Medulla oblongata (tissue), 1 donor: Measurements from ENCODE around the gene RBL1.

ENCODE experiments used
- DNase-seq: peaks from one replicate; pipeline ENCODE4 v3.0.0-alpha.2; 2015; ENCODE audit errors: extremely low spot score

RBL1 gene

DNA sequence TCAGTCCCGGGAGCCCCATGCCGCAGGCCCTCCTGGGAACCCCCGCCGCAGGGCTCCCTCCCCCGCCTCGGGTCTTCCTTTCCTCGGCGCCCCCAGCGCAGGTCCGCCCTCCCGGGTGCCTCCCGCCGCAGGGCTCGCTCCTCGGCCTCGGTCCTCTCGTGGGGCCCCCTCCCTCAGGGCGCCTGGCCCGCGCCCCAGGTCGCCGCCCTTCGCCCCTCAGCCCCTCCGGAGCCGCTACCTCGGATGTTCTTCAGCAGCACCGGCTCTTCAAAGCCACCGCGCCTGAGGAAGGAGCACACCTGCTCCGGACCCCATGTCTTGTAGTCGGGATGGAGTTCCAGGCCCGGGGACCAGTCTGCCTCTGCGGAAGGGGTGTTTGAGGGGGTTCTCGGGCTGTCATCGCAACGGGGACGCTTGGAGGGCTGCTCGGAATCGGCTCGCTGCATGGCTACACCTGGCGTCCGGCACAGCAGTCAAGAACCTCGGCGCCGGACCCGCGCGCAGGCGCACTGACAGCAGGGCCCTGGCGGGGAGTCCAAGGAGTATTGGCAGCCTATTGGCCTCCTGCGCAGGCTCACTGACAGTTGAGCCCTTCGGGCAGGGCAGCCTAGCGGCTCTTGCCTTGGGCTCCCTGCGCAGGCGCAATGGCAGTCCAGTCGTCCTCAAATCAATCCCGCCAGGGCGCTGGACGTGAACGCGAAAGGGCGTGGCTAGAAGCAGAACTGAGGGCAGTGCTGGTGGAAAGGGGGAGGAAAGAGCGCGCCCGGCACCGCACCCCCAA, 144.4 kb downstream of the RBL1 start, which contains the start of gene SAMHD1:
SAMHD1 (minus strand) TSS at position 511 of the 781 bp plus-strand sequence; CDS start at position 446, 65 bp downstream.
- DNase-seq, result peak; percentile 99

DNA sequence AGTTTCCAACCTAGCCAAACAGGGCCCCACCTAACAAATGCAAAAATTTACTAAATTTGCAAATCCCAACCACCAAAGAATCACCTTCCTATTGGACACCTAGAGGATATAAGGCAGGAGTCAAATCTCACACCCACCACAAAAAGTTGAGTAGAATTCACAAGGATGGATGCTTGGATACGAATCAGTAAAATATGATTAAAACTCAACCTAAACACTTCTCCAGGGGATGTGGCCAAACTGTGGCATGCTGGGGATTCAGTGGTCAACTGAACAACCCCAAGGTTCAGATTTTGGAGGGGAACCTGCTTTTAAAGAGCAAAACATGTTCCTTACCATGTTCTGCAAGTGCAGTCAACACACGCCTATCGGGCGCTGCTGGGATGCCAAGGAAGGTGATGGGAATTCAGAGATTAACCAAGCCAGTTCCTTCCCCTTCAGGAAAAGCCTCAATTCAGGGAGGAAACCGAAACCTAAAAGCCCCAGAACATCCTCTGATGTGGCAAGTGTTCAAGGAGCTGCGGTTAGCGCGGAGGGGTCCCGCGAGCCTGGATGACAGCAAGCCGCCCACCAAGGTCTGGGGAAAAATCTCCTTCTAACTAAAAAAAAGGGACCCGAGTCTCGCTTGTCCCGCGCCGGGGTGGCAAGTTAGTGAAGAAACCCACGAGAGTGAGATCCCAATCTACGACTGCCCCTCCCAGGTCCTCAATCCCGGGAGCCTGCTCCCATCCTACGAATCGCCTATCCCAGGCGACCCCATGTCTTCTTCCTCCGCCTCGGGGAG, 145.2 kb downstream of the RBL1 start:
- DNase-seq, result peak; percentile 46
